Stromal cell of bone marrow (primary cell): ENCODE data around the gene ALDH1A3.

Source experiments
- DNase-seq: peaks from one replicate; pipeline ENCODE4 v3.0.0-alpha.2; 2012; ENCODE audit warnings: low read depth

The ALDH1A3 gene

GRCh38 chr15:100902436-100903167 is 23.0 kb downstream of the ALDH1A3 start:
- peak; percentile 75 for DNase-seq

- DNase-seq = no peak
These were observed 23.5 kb downstream of the ALDH1A3 start for GRCh38 chr15:100903168-100903554.

GRCh38 chr15:100905850-100906249 is 26.2 kb downstream of the ALDH1A3 start:
- DNase-seq = no peak

DNA sequence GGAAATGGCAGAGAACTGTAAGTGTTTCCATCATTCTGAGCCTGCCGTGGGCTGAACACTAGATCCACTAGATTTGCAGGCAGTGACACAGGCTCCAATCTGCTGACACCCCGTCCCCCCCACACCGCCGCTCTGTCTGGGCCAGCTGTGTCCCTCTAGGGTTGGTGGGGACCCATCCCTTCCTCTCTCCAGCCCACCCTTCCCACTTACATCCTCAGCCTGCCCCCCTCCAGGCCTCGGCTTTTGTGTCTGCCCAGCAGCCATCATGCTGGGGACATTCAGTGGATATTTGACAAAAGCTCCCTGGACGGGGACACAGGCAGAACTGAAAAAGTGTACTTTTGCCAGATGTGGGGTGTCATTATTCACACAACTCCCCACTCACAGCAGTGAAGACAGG is 28.8 kb downstream of the ALDH1A3 start:
- DNase-seq = no peak

- no peak for DNase-seq
These were observed 29.9 kb downstream of the ALDH1A3 start for GRCh38 chr15:100909565-100909964.

DNA sequence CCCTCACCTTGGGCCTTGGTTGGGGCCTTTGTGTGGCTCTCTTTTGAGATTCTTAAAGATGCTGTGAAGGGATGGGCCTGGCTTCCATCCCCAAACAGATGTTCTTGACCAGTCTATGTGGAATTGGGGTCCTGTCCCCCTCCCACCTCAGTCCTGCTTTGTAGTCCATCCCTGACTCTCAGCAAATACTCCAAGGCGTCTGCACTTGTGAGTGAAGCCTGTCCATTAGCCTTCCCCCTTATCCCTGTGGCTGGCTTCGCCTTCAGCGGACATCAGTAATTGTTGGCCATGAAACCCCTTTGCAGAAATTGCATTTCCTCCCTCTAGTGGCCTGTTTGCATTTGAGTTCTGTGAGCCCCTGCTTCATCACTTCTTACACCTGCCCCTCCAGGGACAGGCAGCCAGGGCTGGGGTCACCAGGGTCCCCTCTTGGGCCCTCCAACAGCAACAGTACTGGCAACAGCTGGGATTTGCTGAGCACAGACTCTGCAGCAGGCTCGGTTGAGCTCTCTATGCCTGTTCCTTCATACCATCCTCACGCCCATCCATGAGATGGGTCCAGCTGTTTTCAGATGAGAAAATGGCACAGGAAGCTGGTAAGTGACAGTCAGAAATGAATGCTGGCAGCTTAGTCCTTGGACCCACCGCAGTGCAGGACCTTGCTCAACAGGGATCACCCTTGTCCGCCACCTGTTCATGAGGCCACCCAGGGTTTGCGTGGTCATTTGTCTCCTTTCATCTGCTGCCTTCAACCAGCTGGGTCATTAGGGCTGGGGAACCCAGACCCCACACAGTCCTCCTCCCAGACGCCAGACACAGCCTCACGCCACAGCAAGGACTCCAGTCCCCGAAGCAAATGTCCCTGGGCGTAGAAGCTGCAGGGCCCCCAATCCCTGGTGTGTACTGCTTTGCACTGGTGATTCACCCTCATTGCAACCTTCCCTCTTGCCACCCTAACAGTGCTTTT is 30.6 kb downstream of the ALDH1A3 start:
- DNase-seq = no peak

GRCh38 chr15:100911086-100911485 is 31.5 kb downstream of the ALDH1A3 start:
- no peak for DNase-seq

DNA sequence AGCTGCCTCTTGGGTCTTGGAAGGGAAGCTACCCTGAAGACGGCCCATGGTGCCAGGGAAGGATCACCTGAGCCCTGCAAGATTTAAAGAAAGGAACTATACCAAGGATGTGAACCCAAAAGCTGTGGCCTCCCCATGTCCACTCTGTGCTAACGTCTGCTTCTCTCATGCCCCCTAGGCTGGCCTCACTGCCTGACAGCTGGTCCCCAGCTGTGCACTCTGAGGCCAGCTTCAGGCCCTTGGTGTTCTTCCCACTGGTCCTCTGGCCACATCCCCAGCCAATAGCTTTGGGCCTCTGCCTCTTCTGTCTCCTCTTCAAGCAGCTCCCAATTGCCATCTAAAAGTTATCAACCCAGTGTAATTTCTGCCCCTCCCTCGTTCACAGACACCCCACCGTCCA is 34.3 kb downstream of the ALDH1A3 start:
- DNase-seq = no peak

DNA sequence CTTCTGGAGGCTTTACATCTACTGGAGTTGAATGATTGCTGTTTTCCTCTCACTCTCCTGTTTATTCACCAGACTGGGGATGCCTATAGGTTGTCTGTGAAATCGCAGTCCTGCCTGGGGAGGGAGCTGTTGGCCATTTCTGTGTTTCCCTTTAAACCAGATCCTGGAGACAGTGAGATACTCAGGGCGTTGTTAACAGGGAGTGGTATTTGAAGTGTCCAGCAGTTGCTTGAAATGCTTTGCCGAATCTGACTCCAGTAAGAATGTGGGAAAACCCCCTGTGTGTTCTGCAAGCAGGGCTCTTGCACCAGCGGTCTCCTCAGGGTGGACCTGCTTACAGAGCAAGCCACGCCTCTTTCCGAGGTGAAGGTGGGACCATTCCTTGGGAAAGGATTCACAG is 35.2 kb downstream of the ALDH1A3 start:
- no peak for DNase-seq

DNA sequence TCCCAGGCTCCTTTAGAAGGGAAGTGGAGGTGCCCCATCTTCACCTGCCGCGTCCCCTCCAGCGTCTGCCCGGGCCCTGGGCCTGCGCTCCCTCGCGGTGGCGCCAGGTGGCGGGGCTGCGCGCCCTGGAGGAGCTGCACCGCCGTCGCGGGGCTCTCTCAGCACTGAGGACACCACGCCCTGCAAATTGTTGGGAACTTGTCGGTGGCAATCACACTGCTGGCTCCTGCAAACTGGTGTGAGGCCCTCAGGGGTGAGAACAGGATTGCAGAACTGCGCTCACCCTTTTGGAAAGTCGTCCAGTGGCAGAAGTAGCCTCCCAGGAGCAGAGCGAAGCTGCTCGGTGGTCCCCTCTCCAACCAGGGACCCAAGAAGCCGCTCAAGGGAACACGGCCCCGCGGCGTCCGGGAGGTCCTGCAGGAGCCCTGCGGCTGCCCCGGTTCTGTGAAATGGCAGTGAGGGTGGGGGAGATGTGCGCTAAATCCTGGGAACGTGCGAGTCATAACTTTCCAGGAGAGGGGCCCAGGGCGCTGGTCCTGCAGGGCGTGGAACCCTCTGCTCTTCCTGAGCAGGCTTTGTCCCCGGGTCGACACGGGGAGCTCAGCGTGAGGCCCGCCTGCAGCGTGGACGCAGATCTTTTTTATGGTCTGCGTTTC is 38.5 kb downstream of the ALDH1A3 start:
- DNase-seq = no peak

- DNase-seq = no peak
These were observed 39.3 kb downstream of the ALDH1A3 start, which contains the start of gene LRRK1 for GRCh38 chr15:100918690-100919480. TSS of gene LRRK1 (plus strand) at chr15:100919357. CDS start at chr15:100924633, 5,276 bp downstream.

DNA sequence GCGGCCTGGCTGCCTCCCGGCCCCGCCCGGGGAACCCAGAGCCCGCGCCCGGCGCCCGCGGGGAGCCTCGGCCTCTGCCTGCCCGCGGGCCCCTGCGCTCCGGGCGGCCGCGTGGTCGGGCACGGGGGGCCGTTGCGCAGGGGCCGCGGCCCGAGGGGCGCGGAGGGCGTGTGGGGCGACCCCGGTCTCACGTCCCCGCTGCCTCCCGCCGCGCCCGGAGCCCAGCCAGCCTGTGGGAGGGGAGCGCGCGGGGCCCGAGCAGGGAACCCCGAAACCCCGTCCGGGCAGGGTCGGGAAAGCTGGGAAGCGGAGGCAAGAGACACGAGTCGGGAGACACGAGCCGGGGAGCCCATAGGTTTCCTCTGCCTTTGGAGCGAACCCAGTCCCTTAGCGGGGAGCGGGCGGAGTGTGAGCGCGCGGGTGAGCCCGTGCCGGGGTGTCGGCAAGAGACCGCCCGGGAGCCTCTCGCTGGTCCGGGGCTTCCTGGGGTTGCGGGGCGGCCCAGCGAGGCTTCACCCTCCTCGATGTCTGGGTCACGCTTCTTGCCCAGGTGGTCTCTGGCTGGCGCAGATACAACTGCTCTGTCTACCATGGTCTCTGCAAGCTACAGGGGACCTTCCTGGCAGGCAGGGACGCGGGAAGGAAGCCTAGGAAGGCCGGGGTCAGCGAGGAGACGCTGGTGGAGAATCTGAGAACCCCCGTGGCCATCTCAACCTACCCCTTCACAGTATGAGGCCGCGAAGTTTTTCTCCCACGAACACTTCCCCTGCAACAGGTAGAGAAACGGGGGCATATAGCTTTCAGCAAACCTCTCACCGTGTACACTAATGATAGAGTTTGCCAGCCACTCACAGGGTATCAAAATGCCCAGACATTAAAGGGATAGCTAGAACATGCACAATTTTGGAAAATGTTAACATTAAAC is 40.1 kb downstream of the ALDH1A3 start:
- DNase-seq = no peak

- no peak for DNase-seq
These were observed 41.0 kb downstream of the ALDH1A3 start for GRCh38 chr15:100920516-100921135.

DNA sequence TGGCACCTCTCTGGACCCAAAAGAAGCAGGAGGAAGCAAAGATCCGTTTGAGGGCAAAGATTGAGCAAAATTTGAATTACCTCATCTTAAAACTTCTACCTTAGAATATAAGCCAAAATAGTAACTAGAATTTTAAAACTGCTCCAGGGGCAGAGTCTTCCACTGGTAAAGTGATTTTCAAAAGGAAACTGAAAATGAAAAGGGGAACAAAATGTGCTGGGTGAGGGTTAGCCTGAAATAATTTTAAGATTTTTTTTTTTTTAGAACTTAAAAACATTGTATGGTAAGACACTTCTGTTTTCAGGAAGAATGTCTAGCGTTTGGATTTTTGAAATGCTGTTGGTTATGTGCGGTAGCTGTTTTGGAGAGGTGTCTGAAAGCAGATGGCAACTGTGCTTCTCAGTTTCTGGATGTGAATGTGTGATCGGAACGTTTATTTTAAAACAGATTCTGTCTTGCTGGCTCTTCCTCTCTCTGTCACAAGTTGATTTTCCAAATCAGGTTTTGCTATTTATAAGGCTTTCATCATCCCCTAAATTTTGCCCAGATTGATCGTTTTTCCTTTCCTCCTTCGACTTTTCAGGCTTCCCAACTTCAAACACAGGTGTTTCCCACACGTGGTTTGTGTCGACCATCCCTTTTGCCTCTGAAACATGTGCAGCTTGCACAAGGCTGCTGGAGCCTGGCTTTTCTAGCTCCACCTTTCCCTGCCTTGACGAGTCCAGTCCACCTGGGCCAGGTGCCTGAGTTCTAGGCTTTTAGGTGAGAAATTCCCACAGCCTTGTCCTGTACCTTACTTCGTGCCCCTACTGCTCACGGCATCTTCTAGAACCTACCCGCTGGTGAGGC is 42.8 kb downstream of the ALDH1A3 start:
- DNase-seq = no peak

DNA sequence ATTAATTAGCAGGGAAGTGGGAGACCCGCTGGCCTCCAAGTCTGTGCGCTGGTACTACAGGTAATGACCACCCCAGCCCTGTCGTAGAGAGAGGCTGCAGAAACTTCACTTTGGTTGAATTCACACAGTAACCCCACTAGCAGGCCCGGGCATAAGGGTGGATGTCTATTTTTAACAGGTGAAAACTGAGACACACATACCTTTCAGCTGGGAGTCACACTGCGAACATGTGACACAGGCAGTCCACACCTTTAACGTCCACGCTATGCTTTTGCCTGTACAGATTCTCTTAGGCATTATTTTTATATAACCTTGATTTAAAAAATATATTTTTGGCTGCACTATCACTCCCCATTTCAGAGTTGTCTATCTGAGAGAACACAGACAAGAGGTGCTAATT is 43.4 kb downstream of the ALDH1A3 start:
- no peak for DNase-seq

DNA sequence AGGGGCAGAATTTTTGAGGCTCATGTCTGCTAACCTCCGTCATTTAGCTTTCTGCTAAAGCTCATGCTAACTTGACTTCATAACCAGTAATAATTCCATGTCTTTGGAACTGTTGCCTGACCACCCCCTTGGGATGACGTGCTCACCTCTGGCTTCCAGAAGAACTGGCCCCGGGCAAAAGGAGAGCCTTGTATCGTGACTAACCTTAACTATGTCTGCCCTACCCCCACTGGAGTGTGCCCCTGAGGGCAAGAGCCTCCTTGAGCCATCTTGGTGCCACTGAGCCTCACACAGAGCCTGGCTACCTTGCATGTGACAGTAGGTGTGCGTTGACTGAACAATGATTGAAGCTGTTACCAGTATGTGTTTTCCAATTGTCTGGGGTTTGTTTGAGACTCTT is 44.3 kb downstream of the ALDH1A3 start:
- no peak for DNase-seq

DNA sequence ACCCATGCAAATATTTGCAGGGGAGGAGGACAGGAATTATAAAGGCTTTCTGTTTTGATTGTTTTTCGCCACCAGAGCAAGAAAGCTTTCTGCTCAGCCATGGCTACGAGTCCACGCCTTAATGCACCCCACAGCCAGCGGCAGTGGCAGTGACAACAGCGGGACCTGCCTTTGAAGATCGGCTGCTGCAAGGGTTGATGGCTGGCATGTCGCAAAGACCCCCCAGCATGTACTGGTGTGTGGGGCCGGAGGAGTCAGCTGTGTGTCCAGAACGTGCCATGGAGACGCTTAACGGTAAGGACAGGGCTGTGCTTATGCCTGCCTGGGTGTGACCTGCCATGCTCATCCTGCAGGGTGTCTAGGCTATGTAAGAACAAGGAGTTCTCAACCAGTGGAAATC is 44.8 kb downstream of the ALDH1A3 start:
- no peak for DNase-seq

DNA sequence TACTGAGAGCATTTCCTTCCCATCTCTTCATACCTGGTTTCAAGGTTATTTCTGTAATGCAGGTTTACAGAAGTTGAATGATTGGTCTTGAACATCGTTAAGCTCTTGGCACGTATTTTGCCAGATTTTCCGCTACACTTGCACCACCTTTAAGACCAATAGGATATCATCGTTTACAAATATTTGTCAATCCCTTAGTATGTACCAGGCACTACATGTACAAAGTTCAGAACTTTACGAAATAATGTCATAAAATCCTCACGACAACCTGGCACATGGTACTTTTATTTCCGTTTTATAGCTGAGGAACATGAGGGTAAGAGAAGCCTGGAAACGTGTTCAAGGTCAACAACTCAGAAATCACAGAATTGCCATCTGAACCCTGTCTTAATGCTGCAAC is 45.8 kb downstream of the ALDH1A3 start:
- DNase-seq = no peak

DNA sequence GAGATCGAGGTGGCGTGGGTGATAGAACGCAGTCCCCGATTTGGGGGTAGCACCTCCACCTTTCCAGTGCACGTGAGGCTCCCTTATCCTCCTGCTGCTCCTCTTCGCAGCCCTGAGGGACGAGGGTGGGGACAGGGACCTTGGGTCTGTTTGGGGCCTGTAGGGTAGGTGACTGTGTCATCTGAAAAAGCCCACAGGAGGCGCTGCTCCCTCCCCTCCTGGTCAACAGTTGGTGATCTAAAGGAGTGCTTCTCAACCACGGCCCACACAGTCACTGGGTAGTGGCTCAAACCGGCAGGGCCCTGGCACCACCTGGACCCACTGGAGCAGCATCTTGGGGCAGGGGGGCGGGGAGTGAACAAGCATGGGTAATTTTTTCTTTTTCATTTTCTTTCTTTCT is 46.6 kb downstream of the ALDH1A3 start:
- DNase-seq = no peak
